Stimulated activated CD4-positive, alpha-beta T cell treated with anti-CD3 and anti-CD28 coated beads, TNF-alpha, amount 100 ng/mL, for 4 hours (primary cell): ENCODE measurements around the gene ORC3.
"Not testable (repeated sequence)": the region's sequence is repeated elsewhere in the genome, so short reads cannot be mapped to it uniquely, and the experiment has no call there.

Experiments
- DNase-seq, 3 experiments: peaks; one replicate each; pipeline ENCODE4 v3.0.0-alpha.2; 2020; ENCODE audit warnings: low read depth in 3 of 3

Gene ORC3

DNA sequence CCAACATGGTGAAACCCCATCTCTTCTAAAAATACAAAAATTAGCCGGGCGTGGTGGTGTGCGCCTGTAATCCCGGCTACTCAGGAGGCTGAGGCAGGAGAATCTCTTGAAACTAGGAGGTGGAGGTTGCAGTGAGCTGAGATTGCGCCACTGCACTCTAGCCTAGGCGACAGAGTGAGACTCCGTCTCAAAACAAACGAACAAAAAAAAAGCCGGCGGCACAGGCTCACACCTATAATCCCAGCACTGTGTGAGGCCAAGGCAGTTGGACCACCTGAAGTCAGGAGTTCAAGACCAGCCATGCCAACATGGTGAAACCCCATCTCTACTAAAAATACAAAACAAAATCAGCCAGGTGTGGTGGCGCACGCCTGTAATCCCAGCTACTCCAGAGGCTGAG lies 106.9 kb downstream of the ORC3 start:
- not testable (repeated sequence) for DNase-seq

DNA sequence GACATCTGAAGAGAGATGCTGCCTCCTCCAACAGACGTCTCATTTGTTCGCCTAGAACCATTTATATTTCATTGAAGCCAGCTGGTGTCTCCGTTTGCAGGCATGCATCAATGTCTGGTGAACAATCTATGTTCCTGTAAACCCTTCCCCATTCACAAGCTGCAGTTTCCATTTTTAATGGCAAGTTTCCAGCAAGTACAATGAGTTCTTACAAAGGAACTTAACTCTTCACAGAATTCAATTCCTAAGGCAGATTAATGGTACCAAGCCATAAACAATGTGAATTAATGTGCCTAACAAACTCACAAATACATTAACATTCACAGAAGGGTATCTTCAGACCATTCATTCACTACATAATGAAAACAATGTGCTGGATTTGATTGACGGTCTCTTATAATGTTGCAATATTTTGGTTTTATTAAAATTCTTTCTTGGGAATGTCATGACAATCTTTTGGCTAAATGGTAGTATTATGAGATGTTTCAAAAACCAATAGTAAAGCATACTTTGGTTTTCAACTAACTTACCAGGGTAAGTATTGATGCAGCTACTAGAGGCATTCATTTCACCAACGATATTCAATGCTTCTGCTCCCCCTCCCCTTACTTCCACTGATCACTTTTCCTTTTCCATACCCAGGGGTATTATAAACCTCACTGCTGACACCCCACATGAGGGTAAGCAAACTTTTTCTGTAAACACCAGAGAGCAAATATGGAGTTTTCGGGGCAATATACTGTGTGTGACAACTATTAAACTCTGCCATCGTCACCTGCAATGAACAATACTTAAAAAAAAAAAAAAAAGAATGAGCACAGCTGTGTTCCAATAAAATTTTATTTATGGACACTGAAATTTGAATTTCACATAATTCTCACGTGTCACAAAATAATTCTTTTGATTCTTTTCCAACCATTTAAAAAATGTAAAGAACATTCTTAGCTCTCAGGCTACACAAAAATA lies 107.9 kb downstream of the ORC3 start:
- no peak for DNase-seq

DNA sequence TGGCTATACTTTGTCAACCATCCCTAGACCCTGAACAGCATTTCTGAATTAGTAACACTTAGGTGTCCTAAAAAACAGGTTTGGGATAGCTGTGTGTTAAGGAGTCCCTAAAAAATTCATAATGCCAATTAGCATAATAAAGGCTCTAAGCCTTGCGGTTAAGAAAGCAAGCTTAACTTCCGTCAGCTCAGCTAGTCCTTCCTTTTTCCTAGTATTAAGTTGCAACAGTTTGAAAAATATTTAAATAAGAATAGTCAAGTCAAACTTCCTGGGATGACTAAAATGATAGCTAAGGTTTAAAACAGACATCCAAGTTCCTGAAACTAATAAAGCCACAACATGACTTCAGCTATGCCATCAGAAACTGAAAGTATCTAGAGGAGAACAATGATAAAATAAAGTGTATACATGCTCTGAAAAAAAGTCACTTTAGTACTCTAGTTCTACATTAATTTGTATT lies 108.6 kb downstream of the ORC3 start:
- DNase-seq: no peak

DNA sequence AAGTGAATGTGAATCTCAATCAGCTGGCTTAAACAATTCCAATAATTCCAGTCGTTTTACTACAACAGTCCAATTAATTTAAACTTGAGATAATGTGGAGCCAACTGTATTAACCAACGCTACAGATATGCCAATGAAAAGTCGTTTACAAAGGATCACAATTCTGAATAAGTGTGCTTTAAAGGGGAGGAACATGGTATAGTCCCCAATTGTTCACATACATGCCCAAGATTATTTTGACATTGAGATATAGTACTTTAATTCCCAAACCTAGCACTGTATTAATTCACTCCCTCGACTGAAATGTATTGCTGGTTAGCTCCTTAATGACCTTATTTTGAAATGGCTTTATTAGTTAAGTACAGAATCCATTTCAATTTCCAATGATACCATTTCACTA lies 109.6 kb downstream of the ORC3 start:
- DNase-seq: no peak

DNA sequence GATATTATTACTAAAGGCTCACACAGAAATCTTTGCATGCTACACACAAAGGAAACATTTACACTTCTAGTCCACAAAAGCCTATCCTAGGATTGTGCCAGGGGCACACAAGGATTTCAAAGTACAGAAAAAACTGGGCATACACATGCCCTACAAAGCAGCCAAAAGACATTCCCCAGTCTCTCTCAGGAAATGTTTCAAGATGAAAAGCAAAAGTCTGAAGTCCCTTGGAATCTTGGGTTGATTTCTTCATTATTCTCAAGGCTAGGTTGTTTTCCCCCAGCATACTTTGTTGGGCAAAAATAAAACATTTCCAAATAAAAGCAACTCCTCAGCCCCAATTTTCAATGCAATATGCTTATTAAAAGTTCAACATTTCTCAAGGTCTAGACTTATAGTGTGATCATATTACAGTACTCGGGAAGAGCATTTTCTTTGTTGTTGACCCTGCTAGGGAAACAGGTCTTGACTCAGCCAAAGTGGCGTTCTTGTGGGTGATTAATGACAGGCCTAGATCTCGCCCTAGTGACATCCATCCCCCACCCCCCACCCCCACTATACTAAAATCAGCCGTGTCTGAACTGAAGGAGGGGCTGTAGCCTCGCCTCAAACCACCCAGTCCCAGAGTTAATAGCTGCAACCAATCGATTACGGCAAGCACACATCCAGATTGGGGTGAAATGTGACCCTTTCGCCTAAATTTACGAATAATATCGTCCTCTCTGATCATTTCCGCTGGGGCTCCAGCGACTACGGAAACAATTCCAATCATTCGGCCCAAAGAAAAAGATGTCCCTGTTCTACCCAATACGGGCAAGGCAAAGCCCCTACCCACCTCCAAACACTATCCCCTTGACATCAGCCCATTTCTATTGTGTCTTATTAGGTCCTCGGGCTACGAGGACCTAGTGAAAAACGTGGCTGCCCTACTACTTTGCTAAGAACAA lies 110.7 kb downstream of the ORC3 start:
- peak in 1 of 3 experiments; percentile 1 for DNase-seq

DNA sequence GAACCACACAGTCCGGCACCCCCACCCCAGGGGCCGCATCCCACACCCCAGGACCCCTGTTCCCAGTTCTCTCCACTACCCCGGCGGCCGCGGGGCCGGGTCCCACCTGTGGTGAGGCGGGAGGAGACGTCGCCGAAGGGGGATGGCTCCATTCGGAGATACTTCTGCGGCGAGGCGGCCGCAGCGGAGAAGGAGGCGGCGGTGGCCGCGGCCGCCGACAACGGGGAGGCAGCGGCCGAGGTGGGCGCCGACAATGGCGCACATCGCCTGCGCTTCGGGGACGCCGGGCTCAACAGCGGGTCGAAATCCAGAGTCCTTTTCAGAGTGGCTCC lies 111.4 kb downstream of the ORC3 start:
- no peak for DNase-seq

DNA sequence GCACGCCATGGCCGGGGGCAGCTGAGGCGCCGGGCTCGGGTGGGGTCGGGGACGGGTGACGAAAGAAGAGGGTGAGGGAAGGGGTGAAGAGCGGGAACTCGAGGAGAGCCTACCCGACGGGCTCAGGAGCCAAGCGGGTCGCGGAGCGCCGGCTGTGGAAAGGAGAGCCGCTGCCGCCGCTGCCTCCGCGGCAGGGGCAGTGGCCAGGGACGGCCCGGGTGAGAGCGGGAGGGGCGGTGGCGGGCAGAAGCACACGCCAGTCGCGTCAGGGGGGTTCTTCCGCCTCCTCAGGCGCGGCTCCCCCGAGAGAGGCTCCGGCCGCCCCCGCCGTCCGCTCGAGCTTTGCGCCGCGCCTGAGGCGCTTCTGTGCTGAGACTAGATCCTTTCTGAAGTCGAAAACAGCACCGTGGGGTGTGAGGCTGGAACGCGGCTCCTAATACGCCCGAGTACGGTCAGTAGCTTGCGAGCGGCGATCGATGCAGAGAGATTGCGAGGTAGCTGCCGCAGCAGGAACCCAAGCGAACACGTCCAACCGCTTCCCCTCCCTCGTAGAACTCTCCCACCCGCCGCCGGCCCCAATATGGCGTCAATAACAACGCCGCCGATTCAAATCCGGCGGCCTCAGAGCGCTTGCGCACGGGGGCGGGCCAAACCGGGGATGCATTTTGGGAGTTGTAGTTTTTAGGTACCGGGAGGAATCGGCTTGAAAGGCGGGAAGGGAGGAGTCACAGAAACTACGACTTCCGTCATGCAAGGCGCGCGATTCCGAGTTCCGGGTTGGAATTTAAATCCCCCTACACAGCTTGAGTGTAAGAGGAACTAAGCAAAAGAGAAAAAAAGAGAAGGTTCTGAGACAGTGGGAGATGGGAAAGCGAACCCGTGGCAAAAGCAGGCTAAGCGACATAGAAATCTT lies 112.0 kb downstream of the ORC3 start, which contains the start of gene AKIRIN2:
AKIRIN2 (minus strand) TSS at position 558 of the 913 bp plus-strand sequence; CDS start at position 9, 549 bp downstream.
- peak; percentile 83 to 95 (median 94) for DNase-seq

DNA sequence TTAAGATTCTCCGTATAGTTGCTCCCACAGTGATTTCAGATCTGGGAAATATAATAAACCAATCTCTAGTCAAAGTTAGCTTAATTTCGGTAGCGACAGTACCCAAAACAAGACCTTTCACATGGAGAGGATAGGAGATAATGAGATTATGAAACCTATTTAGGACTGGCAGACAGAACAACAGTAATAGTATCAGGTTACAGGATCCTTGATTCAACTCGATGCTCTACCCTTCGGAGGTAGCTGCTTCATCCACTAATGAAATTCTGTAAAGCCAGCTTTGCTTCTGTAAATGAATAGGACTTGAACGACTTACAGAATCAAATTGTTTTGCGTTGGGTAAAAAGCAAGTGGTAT lies 112.6 kb downstream of the ORC3 start:
- no peak for DNase-seq

DNA sequence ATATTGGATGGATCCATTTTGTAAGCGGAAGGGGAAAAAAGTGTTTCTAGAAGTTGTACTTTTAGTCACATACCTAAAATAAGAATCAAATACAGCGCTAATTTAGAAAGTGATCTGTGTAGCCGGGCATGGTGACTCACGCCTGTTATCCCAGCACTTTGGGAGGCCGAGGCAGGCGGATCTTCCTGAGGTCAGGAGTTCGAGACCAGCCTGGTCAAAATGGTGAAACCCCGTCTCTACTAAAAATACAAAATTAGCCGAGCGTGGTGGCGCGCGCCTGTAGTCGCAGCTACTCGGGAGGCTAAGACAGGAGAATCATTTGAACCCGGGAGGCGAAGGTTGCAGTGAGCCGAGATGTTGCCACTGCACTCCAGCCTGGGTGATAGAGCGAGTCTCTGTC lies 113.1 kb downstream of the ORC3 start:
- not testable (repeated sequence) for DNase-seq

DNA sequence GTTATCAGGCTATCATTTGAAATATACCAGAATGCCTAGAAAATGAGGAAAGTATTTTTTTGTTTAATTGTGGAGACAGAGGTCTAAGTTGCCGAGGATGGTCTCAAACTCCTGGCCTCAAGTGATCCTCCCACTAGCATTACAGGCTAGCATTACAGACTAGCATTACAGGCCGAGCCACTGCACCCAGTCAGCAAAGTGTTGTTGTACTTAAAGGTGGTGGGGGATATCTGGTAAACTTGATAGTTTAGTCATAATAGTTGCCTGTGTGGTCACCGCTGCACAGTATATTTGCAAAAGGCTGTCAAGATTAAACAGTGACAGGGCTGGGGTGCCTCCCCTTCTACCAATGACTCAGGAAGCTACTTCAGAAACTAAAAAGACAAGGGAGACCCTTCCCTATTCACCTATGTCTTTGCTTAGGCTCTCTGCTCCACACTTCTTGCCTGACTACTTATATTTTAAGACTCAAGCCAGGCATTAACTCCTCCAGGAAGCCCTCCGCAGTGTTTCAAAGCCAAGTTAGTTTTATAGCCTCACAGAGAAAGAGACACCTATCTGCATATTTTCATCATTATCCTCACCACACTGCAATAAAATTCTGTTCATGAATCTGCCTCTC lies 115.2 kb downstream of the ORC3 start:
- DNase-seq: no peak

DNA sequence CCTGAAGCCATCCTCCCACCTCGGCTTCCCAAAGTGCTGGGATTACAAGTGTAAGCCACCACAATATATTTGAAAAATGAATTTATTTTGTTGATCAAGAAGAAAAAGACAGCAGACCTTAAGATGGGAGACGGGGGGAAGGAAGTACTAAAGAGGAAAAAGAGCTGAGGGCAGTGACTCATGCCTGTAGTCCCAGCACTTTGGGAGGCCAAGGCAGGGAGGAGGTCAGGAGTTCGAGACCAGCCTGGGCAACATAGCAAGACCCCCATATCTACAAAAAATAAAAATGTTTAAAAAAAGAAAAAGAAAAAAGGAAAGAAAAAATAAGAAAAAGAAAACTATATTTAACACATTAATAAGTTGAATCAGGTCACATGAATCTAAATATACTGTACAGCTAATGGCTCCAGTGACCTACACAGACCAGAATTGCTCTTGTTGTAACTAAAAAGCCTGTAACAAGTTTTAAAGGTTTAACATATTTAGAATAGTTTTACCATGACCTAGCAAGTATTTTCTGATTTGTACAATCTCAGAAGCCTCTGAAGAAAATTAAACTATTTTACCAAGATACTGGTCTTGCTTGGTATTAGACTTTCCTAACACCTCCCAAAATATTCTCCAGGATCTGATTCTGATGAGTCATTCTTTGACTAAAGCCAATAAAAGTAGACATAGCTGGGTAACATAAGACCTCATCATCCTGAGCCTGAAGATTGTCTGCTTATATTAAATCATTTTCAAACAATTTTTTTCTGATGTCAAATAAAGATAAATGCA lies 116.4 kb downstream of the ORC3 start:
- DNase-seq: no peak

DNA sequence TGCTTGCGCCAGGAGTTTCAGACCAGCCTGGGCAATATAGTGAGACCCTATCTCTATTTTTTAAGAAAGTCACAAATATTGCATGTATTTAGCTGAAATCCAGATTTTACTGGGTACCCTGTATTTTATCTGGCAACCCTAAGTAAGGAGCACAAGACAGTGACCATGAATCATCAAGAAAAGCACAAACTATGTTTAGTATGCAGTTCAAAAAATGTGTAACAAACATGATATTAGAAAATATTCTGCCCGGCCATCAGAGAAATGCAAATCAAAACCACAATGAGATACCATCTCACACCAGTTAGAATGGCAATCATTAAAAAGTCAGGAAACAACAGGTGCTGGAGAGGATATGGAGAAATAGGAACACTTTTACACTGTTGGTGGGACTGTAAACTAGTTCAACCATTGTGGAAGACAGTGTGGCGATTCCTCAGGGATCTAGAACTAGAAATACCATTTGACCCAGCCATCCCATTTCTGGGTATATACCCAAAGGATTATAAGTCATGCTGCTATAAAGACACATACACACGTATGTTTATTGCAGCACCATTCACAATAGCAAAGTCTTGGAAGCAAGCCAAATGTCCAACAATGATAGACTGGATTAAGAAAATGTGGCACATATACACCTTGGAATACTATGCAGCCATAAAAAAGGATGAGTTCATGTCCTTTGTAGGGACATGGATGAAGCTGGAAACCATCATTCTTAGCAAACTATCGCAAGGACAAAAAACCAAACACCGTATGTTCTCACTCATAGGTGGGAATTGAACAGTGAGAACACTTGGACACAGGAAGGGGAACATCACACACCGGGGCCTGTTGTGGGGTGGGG lies 118.9 kb downstream of the ORC3 start:
- not testable (repeated sequence) for DNase-seq

DNA sequence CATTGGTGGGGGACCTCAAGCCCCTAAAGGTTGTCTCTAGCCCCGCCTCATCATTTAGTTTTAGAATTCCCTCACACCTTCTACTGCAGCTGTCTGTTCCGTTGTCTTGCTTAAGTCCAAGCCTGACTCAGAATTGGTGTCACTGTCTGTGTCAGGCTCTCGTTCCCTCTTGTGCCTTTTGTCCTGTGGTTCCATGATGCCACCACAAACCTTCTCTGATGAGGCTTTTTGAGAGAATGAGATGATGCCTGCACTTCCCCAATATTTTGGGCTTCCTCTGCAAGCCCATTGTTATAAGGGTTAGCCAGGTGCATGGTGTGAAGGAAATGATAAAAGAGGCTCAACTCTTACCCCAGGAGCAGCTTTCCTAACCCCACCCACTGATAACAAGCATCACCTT lies 120.2 kb downstream of the ORC3 start:
- no peak for DNase-seq

DNA sequence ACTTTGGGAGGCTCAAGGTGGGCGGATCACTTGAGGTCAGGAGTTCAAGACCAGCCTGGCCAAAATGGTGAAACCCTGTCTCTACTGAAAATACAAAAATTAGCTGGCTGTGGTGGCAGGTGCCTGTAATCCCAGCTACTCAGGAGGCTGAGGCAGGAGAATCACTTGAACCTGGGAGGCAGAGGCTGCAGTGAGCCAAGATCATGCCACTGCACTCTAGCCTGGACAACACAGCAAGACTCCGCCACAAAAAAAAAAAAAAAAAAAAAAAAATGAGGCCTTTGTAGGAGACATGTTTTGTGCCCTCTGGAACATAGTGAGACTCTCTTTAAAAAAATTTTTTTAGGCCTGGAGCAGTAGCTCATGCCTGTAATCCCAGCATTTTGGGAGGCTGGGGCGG lies 122.8 kb downstream of the ORC3 start:
- DNase-seq: not testable (repeated sequence)

DNA sequence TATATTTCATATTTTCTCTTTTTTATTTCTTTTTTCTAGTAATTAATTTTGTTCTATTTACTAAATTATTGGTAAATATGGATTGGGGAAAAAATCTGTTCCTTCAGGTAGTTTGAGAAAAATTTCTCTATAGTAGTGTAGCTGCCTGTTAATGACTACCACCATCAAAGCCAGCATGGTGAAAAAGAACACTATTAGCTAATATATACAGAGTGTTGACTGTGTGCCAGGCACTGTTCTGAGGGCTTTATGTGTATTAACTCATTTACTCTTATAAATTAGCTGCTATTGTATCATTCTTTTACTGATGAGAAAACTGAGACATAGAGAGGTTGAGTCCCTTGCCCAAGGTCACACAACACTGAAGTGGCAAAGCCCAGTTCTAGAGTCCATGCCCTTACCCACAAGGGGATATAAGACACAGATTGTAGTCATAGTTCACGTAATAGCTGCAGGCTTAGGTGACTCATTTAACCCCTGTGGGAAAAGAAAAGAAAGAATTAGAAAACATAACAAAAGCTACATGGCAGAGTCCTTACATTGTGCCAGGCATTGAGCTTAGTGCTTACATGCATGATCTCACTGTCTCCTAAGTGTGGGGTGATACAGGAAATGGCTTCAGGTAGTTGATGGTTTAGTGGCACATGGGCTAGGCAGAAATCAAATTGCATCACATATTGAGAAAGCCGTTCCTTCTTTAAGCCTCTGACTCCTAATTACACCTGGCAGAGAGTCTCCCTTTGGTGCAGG lies 124.3 kb downstream of the ORC3 start:
- no peak for DNase-seq
